GM21528 (cell line): ENCODE results near the gene TRIM8.
"Not testable (repeated sequence)": the region's sequence is repeated elsewhere in the genome, so short reads cannot be mapped to it uniquely, and the experiment has no call there.

Experiments
- ATAC-seq: cut with Tn5 transposase; IDR thresholded peaks from one replicate; pipeline ENCODE4 v1.9.1; 2021; ENCODE audit warnings: mild to moderate bottlenecking, moderate library complexity; ENCODE audit not compliant: unreplicated experiment, low FRiP score

The TRIM8 gene

DNA sequence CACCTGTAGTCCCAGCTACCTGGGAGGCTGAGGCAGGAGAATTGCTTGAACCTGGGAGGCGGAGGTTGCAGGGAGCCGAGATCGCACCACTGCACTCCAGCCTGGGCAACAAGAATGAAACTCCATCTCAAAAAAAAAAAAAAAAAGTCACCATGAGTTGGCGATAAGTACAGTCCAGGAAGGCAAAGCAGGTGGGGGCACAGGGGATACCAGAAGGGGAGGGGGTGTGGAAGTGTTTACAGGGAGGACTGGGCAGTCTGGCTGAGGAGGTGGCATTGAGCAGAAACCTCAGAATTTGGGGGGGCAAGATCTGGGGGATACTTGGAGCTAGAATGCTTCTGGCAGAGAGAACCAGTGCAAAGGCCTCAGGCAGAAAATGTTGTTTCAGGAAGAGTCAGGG is 23.1 kb downstream of the TRIM8 start:
- not testable (repeated sequence) for ATAC-seq

DNA sequence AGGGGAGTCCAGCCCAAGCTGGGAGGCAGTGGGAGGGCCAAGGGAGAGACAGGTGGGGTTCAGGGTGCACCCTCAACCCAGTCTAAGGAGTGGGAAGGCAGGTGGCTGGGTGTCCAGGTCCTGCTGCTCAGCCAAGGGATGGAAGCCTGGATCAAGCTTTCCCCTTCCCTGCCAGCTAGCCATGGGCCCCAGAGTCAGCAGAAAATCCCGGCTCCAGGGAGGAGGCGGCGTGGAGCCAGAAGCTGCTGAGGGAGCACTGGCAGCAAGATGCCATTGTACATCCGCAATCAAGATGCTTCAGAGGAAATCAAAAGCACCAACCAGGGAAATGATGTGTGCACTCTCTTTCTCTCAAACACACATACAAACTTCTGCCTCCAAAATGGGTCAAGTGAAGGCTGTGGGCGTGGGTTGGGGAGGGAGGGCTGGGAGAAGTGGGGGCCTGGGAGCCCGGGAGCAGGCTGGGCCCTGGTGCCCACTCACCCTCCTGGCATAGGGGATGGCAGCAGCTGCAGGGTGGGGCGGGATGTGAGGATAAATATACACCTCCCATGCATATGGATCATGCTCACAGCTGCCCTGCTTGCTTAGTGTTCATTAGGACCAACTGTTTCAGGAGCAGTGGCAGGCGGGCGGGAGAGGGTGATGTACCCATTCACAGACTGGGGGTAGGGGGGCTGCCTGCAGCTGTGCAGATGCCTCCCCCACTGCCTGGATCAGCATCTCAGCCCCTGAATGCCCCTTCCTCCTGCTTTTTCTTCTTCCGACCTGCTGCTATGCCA is 24.2 kb downstream of the TRIM8 start:
- ATAC-seq = no peak

DNA sequence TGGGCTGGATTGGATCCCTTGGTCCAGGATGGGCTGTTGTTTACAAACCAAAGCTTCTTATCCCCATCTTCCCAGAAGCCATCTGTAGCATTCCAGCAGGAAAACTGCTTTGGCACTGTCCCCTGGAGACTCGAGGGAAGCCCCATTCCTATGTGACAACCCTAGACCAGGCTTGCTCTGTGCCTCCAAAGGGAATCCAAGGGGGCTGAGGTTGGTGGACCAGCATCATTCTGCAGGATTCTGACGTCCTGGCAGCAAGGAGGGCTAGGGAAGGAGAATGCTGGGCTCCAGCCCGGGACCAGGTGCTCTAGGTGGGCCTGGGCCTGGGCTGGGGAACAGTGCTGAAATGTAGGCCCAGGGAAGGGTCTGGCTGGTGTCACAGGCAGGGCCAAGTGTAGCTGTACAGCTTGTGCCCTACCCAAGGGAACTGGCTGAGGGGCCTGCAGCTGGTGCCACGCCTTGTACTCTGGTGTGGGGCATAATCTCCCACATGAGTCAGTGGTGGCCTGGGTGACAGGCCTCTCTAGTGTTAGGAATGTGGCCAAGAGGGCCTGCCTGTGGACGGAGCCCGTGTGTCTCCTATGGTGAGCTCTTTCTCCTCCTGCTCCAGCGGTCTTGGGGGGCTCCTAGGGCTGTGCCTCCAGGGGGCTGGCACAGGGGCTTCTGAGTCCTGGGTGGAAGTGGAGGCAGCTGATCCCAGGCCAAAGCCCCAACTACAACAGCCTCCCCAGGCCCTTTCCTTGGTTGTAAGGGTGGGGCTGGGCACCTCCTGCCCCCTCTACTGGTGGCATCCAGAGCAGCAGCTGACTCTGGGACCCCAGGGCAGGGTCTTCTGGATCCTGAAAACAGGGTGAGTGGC is 25.2 kb downstream of the TRIM8 start:
- ATAC-seq = no peak

DNA sequence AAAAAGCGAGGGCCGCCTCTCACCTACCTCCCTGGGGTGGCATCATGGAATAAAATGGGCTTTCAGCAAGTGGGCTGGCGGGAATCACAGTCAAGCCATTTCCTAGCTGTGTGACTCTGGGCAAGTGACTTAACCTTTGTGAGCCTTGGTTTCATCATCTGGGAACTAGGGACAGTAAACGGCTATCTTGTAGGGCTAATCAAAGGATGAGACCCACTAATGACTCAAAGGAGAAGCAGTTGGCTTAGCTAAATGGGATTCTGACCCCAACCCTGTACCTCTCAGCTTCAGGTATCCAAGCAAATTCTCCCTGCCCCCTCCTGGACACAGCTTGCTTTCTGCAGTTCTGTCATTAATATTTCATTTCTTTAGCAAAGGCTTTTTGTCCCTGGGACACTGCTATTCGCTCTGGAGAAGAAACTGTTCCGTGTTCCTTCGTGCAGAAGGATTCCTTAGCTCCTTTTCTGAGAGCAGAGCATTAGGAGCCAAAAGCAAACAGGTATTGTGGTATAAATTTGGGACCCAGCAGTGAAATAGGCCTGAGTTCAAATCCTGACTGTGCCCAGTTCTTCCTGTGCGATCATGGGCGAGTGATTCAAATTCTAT is 25.9 kb downstream of the TRIM8 start:
- no peak for ATAC-seq

DNA sequence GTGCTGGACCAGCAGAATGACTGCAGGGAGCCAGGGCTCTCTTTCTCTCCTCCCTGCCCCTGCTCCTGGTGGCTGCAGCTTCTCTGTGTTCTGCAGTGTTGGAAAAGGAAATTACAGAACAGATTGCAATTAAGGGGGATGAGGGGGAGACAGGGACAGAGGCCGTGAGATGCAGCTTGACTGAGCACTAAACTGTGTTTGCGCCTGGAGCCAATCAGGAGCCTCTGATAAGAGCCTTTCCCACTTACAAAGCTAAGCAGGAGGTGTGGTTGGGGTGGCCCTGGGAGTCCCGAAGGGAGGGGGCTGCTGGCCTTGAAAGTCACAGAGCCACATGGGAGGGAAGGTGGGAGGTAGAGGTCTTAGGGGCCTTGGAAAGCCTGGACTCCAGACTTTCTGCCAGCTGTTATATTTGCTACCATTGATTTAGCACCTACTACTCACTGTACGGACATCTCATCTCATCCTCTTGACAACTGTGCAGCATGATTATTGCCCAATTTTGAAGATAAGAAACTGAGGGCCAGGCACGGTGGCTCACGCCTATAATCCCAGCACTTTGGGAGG is 26.7 kb downstream of the TRIM8 start:
- ATAC-seq = no peak

DNA sequence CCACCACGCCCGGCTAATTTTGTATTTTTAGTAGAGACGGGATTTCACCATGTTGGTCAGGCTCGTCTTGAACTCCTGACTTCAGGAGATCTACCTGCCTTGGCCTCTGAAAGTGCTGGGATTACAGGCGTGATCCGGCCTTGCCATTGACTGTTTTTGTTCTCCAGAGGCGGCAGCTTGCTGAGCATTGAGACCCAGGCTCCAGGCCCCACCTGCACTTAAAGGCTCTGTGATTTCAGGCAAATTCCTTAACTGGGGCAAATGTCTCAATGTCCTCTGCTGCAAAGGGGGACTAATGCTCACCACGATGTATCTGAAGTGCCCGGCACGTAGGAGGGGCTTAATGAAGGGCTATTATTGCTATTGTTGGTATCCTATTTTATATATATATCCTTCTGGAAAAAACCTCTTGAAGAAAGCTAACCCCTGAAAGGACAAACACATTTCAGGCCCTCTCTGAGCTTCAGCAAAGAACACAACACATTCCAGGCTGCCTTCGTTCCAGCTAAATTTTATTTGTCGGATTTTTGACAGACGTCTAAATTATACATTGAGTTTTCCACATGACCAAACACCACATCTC is 29.0 kb downstream of the TRIM8 start:
- ATAC-seq = no peak

DNA sequence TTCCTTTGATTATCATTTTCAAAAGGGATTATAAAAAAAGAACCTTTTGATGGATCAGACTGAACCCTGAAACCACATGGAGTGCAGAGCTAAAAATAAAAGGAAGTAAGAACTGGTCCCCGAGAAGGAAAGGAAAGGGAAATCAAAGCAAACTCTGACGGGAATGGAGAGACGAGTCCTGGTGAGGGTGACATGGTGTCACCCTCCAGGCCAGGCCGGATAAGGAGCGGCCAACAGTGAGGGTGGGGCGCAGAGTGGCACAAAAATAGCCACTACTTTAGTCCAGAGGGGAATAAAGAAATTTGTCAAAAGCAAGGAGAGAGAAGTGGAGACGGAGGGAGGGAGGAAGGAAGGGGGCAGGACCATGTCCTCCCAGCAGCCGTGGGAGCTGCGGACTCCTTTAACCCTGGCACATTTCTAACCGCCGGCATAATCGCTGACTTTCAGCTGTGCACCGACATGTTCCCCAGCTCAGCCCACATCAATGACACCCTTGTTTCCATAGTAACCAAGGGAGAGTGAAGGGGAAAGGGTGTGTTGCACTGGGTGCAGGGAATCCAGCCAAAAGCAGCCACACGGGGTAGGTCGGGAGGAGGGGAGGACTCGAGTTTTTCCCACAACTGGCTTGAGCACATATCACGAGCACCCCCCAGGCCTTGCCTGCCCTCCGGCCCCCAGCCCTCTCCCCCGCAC is 29.7 kb downstream of the TRIM8 start:
- no peak for ATAC-seq

DNA sequence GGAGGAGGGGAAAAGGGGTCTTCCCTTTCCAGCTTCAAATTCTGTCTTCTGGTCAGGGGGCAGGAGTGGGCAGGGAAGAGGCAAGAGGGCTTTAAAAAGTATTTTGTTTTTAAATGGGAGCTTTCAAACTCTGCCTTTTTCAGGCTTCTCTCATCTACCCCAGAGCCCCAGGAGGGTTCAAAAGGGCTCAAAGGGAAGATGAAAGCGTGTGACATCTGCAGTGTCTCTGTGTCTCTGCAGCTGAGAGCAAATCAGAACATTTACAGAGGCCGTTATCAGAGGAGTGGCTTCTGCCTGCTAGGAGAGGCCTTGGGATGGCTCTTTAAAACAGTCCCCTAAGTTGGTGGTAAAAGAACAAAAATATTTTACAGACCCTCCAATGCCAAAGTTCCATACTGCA is 30.3 kb downstream of the TRIM8 start:
- ATAC-seq = no peak

DNA sequence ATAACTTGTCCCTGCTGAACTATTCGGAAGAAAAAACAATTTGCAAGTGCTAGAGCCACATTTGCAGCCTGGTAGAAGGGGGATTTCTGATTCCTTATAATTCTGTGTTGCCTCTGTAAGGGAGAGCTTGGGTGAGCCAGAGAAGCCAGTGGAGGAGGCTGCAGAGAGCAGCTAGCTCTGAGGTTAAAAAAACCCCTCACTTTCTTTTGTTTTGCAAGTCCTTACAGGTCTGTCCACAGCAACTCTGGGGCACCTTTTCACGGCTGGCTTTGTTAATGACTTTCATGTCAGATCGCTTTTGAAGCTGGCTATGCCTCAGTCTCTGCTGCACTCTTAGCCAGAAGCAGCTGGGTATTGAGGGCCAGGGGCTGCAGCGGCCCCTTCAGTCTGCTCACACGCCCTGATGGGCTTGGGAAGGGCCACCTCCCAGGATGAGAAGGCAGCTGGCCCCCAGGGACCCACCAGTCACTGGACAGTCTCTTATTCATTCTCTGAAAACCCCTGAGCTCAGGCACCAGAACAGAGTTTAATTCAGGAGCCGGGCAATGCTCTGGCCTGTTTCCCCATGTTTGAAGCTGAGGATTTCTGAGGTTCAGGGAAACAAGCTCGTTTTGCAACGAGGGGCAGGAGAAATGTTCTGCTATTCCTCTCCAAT is 30.9 kb downstream of the TRIM8 start:
- no peak for ATAC-seq

DNA sequence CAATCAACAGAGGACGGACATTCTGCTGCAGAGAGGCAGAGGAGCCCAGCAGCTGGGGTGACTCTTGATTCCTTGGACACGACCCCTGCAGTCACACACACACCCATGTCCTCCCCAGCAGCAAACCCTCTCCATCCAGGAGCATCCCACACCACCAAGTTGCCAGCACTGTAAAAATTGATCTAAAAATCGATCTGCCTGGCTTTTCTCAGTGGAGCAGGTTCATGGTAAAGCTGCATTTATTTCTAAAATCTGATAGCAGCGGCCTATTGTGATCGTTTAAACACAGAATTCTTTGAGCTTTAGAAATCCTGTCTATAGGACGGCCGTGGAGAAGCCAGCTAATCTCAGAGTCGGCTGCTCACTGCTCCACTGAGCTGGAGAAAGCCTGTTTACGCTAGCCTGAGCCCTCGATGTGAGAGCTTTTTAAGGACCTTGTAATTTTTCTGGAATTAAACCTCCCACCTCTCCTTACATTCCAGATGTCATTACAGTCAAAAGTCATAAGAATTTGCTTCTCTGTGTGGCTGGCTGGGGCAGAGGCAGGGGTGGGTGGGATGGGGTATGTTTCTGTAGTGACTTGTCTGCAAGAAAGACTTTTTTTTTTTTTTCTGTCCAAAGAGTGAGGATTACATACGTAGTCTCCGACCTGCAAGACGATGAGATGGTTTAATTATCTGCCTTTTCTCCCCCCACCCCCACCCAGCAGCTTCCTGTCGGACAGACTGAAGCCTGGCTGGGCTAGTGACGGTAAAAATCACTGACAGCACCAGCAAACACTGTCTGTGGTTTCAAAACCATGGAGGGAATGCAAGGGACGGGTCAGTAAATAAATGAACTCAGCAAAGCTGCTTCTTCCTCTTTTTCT is 31.6 kb downstream of the TRIM8 start:
- ATAC-seq = no peak

DNA sequence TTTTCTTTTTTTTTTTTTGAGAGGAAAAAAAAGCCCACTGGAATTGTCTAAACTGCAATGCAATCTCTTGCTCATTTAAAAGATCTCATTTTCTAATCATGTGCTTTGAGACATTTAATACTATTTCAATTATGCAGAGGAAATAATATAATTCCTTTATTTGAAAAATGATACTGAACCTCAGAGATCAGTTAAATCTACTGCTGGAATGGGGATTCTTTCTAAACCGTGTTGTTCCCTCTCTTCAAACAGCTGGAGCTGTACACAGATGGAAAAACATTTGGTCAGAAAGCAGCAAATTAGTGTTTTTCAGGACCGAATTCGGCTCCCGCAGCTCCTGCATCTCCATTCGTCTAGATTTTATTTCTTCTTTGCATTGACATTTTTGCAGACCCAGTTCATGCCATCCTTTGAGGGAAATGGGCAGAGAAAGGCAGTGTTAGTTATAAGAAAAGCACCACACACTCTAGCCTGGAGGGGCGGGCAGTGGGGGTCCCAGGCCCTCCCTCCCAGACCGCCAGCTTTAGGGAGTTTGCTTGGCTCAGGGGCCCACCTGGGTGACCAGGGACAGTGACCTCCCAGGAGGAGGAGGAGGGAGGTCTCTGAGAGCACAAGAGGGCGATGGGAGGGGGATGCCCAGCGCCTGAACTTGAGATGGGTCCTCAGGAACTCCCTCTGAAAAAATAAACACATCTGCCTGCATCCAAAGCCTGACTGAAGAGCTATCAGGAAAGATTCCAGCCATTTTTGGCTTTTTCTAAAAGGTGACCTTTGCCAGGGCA is 32.4 kb downstream of the TRIM8 start:
- no peak for ATAC-seq

DNA sequence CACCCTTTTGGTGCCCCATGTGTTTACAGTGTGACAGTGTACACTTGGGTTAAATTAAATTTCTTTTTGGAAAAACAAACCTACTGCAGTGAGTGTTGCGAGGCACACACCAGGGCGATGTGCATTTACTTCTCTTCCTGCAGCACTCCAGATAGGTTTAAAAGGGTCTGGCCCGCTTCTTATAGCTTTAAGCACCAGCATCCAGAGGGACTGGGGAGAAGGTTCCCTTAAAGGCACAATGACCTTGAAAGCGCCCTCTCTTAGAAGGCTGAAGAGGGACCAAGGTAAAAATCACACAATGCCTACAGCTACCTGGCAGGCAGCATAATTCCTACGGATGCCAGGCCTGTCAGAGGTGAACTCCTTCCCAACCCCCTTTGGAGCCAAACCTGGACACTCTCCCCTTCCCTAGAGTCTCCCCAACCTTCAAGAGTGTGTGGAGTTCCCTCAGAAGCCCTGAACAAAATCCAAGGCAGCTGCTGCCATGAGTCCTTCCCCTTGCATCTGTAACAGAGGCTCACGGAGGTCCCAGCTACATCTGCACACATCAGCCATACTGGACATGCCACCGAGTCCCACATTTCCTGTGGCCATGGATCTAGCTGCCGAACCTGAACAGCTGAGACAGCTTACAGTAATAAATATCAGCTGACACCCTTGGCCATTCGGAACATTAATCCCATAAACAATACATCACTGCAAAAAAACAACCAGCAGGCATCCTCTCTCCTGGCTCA is 33.2 kb downstream of the TRIM8 start:
- ATAC-seq = no peak

DNA sequence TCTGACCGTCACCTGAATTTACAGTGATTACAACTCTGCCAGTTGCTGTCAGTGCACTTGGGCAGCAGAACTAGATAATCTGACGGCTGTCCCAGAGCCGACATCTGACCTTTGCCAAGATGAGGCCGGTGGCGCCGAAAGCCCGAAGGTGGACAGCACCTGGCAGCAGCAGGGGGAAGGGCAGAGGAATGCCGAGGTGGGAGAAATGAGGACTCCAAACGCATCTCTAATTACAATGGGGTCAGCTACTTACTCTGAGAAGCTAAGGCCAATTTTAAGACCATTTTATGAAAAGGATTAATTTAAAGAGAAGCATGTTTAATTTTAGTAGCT is 33.8 kb downstream of the TRIM8 start:
- no peak for ATAC-seq

DNA sequence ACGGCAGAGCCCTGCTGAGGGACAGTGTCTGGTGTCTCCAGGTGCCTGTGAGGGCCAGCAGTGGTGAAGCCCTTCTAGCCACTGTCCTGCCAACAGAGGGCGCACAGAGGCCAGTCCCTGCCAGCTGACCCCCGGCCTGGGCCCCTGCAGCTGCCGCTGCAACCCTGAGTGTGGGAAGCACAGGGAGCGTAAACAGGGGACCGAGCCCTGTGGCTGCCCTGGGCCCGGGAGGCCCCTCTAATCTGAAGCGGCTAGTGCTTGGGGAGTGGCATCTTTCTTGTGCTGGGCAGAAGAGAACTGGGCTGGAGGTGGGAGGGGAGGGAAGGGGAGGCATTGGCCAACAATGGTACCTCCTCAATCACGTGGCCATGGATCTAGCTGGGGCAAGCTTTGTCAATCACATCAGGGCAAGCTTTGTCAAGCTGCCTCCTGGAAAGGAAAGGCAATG is 34.6 kb downstream of the TRIM8 start:
- ATAC-seq = no peak

DNA sequence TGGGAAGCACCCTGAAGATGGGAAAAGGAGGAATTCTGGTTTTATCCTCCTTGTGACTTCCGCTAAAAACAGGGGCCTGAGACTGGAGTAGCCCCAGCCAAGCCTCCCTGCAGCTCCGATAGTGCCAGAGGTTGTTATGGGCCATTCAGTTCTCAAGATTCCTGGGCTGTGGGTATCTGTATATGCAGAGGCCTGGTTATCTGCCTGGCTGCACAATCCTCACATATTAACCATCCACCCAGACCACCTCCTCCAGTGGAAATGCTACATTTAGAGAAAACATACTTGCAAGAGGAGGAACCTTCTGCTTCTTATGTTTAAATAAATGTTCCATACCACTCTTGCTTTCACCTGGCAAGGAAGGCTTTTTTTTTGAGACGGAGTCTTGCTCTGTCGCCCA is 35.3 kb downstream of the TRIM8 start:
- no peak for ATAC-seq

DNA sequence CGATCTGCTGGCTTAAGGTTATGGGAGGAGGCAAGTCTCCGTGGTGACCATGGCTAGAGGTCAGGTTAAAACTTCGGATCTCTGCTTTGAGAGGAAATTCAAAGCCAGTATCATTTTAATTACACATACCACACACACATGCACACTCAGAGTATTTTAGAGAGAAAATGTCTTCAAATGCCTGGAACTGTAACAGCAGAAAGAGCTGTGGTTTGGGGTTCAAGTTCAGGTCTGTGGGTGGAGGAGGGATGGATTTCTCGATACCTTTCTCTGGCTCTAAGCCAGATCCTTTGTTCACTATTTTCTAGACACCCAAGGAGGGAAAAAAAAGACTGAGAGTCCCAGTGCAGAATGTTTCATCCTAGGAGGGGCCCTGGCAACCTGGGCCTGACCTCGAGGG is 37.4 kb downstream of the TRIM8 start:
- ATAC-seq = no peak

DNA sequence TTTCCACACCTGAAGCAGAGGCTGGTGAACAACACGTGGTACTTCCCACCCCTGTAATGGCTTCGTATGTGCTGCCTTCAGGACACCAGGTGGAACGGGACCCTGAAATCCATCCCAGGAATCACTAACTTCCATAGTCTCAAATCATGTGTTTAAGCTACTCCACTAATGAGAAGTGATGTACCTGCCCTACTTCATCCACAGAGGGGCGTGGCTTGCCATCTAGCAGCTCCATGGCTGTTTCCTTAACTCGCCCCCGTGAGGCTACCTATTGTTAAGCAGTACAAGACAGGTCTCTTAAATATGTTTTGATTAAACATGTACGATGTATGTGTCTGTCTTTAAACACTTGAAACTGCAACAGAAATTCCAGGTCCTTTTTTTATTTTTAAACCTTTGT is 38.1 kb downstream of the TRIM8 start:
- no peak for ATAC-seq
